WTC11 (cell line): ENCODE results near the gene SLC26A8. TPM values are rescaled to one million over a fixed set of nuclear protein-coding genes. Genes with fewer than 3 reads are reported as not detected.

ENCODE experiments used
- ATAC-seq: fragments of 200-7000 bp; cut with Tn5 transposase; 2 replicates; pipeline ENCODE4 v1.10.0; 2021; ENCODE audit warnings: mild to moderate bottlenecking, moderate library complexity
- CTCF ChIA-PET: fragments of 300-600 bp; sonication (Branson Sonifier 250); formaldehyde crosslinking; loops from one replicate; lab custom pipeline; 2021; ENCODE audit warnings: antibody characterized with exemption; lab: Charles Lee
- POLR2A ChIA-PET: fragments of 350-600 bp; sonication (Branson Sonifier 250); formaldehyde crosslinking; loops from one replicate; lab custom pipeline; 2021; ENCODE audit warnings: antibody characterized with exemption; lab: Charles Lee
- DNase-seq: peaks from one replicate; pipeline ENCODE4 v3.0.0; 2021; ENCODE audit warnings: low spot score
- H3K27ac Mint-ChIP-seq: 2 replicates; pipeline ENCODE4 v1.8.0; 2021; ENCODE audit warnings: mixed read lengths
- H3K27me3 Mint-ChIP-seq: 2 replicates; pipeline ENCODE4 v1.8.0; 2021; ENCODE audit warnings: low read depth, mild to moderate bottlenecking, moderate library complexity, mixed read lengths
- H3K36me3 Mint-ChIP-seq: 2 replicates; pipeline ENCODE4 v1.8.0; 2021; ENCODE audit warnings: mixed read lengths
- H3K4me1 Mint-ChIP-seq: 2 replicates; pipeline ENCODE4 v1.8.0; 2022; ENCODE audit warnings: mixed read lengths
- H3K4me3 Mint-ChIP-seq: 2 replicates; pipeline ENCODE4 v1.8.0; 2021; ENCODE audit warnings: mild to moderate bottlenecking, moderate library complexity, mixed read lengths
- H3K9me3 Mint-ChIP-seq: 2 replicates; pipeline ENCODE4 v1.8.0; 2021; ENCODE audit warnings: mixed read lengths
- ARID4B ChIP-seq: sonication (generic); formaldehyde crosslinking; IDR thresholded peaks from 2 replicates; pipeline ENCODE4 v1.8.0; 2023; ENCODE audit warnings: missing genetic modification reagents, mild to moderate bottlenecking, borderline replicate concordance
- CTCF ChIP-seq: fragments of 200-600 bp; IDR thresholded peaks from 2 replicates; pipeline ENCODE4 v1.8.0; 2022; ENCODE audit warnings: antibody characterized with exemption
- E2F5 ChIP-seq: sonication (generic); formaldehyde crosslinking; IDR thresholded peaks from 2 replicates; pipeline ENCODE4 v1.8.1; 2022; ENCODE audit warnings: mild to moderate bottlenecking, moderate library complexity, missing genetic modification reagents
- ESRRA ChIP-seq: sonication (generic); formaldehyde crosslinking; IDR thresholded peaks from 2 replicates; pipeline ENCODE4 v1.8.1; 2022; ENCODE audit warnings: mild to moderate bottlenecking, missing genetic modification reagents, borderline replicate concordance
- FOXK1 ChIP-seq: sonication (generic); formaldehyde crosslinking; IDR thresholded peaks from 2 replicates; pipeline ENCODE4 v1.8.0; 2022; ENCODE audit warnings: mild to moderate bottlenecking, moderate library complexity, missing genetic modification reagents
- HMGXB4 ChIP-seq: sonication (generic); formaldehyde crosslinking; IDR thresholded peaks from 2 replicates; pipeline ENCODE4 v1.8.1; 2023; ENCODE audit warnings: mild to moderate bottlenecking, moderate library complexity, missing genetic modification reagents
- KAT7 ChIP-seq: sonication (generic); formaldehyde crosslinking; IDR thresholded peaks from 2 replicates; pipeline ENCODE4 v1.8.1; 2023; ENCODE audit warnings: missing genetic modification reagents, mild to moderate bottlenecking, borderline replicate concordance
- MLX ChIP-seq: sonication (generic); formaldehyde crosslinking; IDR thresholded peaks from 2 replicates; pipeline ENCODE4 v1.8.1; 2023; ENCODE audit warnings: mild to moderate bottlenecking, missing genetic modification reagents, moderate library complexity
- PRDM15 ChIP-seq: sonication (generic); formaldehyde crosslinking; IDR thresholded peaks from 2 replicates; pipeline ENCODE4 v1.8.0; 2022; ENCODE audit warnings: missing genetic modification reagents
- PRRX2 ChIP-seq: fragments of 250-450 bp; sonication (Bioruptor Pico); IDR thresholded peaks from 2 replicates; pipeline ENCODE4 v1.8.0; 2021; ENCODE audit warnings: mild to moderate bottlenecking
- RORB ChIP-seq: fragments of 250-450 bp; sonication (Bioruptor Pico); IDR thresholded peaks from 2 replicates; pipeline ENCODE4 v1.9.0; 2021; ENCODE audit warnings: mild to moderate bottlenecking
- SMAD4 ChIP-seq: sonication (generic); formaldehyde crosslinking; IDR thresholded peaks from 2 replicates; pipeline ENCODE4 v1.8.0; 2022; ENCODE audit warnings: mild to moderate bottlenecking, missing genetic modification reagents
- SP1 ChIP-seq: sonication (generic); formaldehyde crosslinking; conservative IDR thresholded peaks from 2 replicates; pipeline ENCODE4 v1.8.1; 2022; ENCODE audit warnings: missing genetic modification reagents
- TP53 ChIP-seq: sonication (generic); formaldehyde crosslinking; IDR thresholded peaks from 2 replicates; pipeline ENCODE4 v1.8.1; 2023; ENCODE audit warnings: mild to moderate bottlenecking, missing genetic modification reagents
- ZBTB21 ChIP-seq: sonication (generic); formaldehyde crosslinking; IDR thresholded peaks from 2 replicates; pipeline ENCODE4 v1.8.1; 2023; ENCODE audit warnings: mild to moderate bottlenecking, missing genetic modification reagents, borderline replicate concordance
- total RNA-seq: library from RNA; stranded (reverse); gene quantifications from 3 replicates; pipeline ENCODE4 v1.2.3, GENCODE V29; 2021
- TF ChIP-seq, protein P1 (sequence below): sonication (generic); formaldehyde crosslinking; IDR thresholded peaks from 2 replicates; pipeline ENCODE4 v1.8.1; 2022; ENCODE audit warnings: missing genetic modification reagents, borderline replicate concordance
- TF ChIP-seq, protein P2 (sequence below): sonication (generic); formaldehyde crosslinking; IDR thresholded peaks from 2 replicates; pipeline ENCODE4 v1.8.1; 2023; ENCODE audit warnings: mild to moderate bottlenecking, missing genetic modification reagents
- TF ChIP-seq, protein P3 (sequence below): sonication (generic); formaldehyde crosslinking; IDR thresholded peaks from 2 replicates; pipeline ENCODE4 v1.8.1; 2023; ENCODE audit warnings: mild to moderate bottlenecking, missing genetic modification reagents, moderate library complexity

SLC26A8 gene
- total RNA-seq, 1 experiment from 2014 or later: 0.50 TPM

DNA sequence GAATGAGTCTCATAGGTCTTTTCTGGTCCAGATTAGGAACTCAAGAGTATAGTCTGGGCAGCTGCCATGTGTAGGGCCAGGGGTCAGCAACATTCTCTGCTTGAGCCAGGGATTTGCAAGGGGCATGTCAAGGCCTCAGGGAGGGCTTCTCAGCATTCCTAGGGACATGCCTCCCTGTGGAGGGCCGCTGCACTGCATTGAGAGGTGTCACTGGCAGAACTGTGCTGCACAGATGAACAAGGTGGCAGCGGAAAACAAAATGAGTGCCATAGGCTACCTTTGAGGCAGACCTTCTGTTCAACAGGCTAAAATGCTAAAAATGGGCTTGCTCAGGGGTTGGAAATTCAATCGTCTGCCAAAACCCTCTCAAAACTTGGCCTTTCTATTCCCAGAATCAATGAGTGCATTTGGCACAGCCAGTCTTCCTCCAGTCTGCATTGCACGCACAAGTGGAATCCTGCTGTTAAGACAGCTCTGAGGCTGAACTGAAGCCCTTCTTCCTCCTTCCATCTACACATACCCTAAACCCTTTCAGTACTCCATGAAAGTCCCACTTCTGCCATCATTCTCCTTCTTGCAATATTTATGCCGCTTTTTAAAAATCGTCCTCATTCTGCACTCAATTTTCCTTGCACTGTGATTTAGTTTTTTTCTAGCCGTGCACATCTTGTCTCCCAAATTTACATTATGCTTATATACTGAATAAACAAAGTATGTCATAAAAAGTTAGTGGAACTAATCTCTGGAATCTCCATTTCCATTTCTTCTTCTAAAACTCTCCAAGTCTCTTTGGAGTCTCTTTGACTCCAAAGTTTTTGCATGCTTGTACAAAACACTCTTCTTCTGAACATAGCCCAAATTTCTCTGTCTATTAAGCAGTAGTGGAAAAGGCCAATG, 51.7 kb downstream of the SLC26A8 start:
- ATAC-seq (peak; percentile 82), DNase-seq (peak; percentile 37)
- Mint-ChIP-seq H3K4me3 (no peak overlapping the region), H3K36me3 (no peaks in the 10 kb centered on the region), H3K27ac (no peak overlapping the region)
- CTCF ChIA-PET: interaction anchor here (1.1 to 1.2 kb wide), 2 partner anchors 122 to 368 kb away, joined by 4 to 6 read pairs; no protein-coding TSS in a partner anchor
- POLR2A ChIA-PET: no interaction called here
- TF ChIP-seq ZBTB21 (CRISPR knock-in tag) (no peak), HMGXB4 (CRISPR knock-in tag) (no peak), TP53 (CRISPR knock-in tag) (no peak), KAT7 (CRISPR knock-in tag) (no peak), ARID4B (CRISPR knock-in tag) (no peak), PRDM15 (CRISPR knock-in tag) (no peak), SMAD4 (CRISPR knock-in tag) (no peak), PRRX2 (CRISPR knock-in tag) (no peak), ESRRA (CRISPR knock-in tag) (no peak), E2F5 (CRISPR knock-in tag) (no peak), RORB (no peak), MLX (no peak), SP1 (no peak), CTCF (no peak), FOXK1 (CRISPR knock-in tag) (no peak)
- TF ChIP-seq, protein P1, sequence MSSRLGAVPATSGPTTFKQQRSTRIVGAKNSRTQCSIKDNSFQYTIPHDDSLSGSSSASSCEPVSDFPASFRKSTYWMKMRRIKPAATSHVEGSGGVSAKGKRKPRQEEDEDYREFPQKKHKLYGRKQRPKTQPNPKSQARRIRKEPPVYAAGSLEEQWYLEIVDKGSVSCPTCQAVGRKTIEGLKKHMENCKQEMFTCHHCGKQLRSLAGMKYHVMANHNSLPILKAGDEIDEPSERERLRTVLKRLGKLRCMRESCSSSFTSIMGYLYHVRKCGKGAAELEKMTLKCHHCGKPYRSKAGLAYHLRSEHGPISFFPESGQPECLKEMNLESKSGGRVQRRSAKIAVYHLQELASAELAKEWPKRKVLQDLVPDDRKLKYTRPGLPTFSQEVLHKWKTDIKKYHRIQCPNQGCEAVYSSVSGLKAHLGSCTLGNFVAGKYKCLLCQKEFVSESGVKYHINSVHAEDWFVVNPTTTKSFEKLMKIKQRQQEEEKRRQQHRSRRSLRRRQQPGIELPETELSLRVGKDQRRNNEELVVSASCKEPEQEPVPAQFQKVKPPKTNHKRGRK (CRISPR knock-in tag): no peak
- TF ChIP-seq, protein P2, sequence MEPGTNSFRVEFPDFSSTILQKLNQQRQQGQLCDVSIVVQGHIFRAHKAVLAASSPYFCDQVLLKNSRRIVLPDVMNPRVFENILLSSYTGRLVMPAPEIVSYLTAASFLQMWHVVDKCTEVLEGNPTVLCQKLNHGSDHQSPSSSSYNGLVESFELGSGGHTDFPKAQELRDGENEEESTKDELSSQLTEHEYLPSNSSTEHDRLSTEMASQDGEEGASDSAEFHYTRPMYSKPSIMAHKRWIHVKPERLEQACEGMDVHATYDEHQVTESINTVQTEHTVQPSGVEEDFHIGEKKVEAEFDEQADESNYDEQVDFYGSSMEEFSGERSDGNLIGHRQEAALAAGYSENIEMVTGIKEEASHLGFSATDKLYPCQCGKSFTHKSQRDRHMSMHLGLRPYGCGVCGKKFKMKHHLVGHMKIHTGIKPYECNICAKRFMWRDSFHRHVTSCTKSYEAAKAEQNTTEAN (CRISPR knock-in tag): no peak
- TF ChIP-seq, protein P3, sequence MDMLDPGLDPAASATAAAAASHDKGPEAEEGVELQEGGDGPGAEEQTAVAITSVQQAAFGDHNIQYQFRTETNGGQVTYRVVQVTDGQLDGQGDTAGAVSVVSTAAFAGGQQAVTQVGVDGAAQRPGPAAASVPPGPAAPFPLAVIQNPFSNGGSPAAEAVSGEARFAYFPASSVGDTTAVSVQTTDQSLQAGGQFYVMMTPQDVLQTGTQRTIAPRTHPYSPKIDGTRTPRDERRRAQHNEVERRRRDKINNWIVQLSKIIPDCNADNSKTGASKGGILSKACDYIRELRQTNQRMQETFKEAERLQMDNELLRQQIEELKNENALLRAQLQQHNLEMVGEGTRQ (CRISPR knock-in tag): no peak
- TF ChIP-seq, all 79 proteins: peak for 0
- Mint-ChIP-seq H3K27me3 (no peaks in the 10 kb centered on the region), H3K4me1 (no peaks in the 10 kb centered on the region), H3K9me3 (no peaks in the 10 kb centered on the region)
